DOHH2 (cell line): Measurements from ENCODE around the gene ZSCAN30.

Experiments
- EZH2phosphoT487 ChIP-seq: fragments of 200-600 bp; sonication (generic); IDR thresholded peaks from 2 replicates; pipeline ENCODE4 v1.6.1; 2017; ENCODE audit warnings: borderline replicate concordance, mild to moderate bottlenecking, antibody characterized with exemption, low read length, moderate library complexity, mixed read lengths
- TF ChIP-seq, protein P1 (sequence below): fragments of 200-600 bp; sonication (generic); IDR thresholded peaks from one replicate; pipeline ENCODE4 v1.5.1; 2014; ENCODE audit warnings: antibody characterized with exemption, mild to moderate bottlenecking, low read depth, low read length; ENCODE audit not compliant: poor library complexity, severe bottlenecking

GRCh38 chr18:35278969-35279368, 11.1 kb downstream of the ZSCAN30 start:
- TF ChIP-seq, protein P1, sequence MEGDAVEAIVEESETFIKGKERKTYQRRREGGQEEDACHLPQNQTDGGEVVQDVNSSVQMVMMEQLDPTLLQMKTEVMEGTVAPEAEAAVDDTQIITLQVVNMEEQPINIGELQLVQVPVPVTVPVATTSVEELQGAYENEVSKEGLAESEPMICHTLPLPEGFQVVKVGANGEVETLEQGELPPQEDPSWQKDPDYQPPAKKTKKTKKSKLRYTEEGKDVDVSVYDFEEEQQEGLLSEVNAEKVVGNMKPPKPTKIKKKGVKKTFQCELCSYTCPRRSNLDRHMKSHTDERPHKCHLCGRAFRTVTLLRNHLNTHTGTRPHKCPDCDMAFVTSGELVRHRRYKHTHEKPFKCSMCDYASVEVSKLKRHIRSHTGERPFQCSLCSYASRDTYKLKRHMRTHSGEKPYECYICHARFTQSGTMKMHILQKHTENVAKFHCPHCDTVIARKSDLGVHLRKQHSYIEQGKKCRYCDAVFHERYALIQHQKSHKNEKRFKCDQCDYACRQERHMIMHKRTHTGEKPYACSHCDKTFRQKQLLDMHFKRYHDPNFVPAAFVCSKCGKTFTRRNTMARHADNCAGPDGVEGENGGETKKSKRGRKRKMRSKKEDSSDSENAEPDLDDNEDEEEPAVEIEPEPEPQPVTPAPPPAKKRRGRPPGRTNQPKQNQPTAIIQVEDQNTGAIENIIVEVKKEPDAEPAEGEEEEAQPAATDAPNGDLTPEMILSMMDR: no peak
- TF ChIP-seq EZH2phosphoT487: no peak
